SH-SY5Y (cell line): ENCODE data around the gene PAX2.

Source experiments
- GATA2 ChIP-seq: IDR thresholded peaks from 2 replicates; pipeline ENCODE4 v1.6.1; 2011; ENCODE audit warnings: mild to moderate bottlenecking, low read depth, low read length
- GATA3 ChIP-seq: IDR thresholded peaks from 2 replicates; pipeline ENCODE4 v1.6.1; 2011; ENCODE audit warnings: low read depth, mild to moderate bottlenecking, low read length, moderate library complexity

GRCh38 chr10:100750291-100751210 lies 5.2 kb downstream of the PAX2 start:
- TF ChIP-seq GATA2 (no peak), GATA3 (no peak)
